ENCODE measurements around the gene PRR5L. TPM values are rescaled to one million over a fixed set of nuclear protein-coding genes. Genes with fewer than 3 reads are reported as not detected.

Gene PRR5L
- total RNA-seq, 4 donors from 2014 or later = 2.2 to 10.9 (median 3.5) TPM

DNA sequence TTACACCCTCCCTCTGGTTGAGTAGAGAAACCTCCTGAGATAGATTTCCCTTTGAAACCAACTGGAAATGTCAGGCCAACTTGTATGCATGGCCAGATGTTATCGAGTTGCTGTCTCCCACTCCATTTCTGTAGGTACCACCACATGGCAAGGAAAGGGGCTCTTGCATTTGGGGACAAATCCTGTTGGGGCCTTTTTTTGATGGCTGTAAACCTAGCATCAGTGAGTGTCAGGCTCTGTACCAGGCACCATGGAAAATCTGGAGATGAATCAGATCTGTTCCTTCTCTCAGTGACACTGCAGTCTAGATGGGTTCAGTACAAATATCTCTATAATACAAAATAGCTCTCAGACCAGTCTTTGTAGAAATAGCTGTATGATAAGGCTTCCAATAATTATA lies 155.6 kb downstream of the PRR5L start:
- DNase-seq (ENCODE audit: low spot score in 2 of 2) = no peak
- H3K4me1 ChIP-seq = peaks cover 36% of the 10 kb centered on the region
- H3K4me3 ChIP-seq = no peak overlapping the region
- no peak for TF ChIP-seq POLR2A (IDR thresholded peaks at IDR 0.05)
- no peak for TF ChIP-seq POLR2AphosphoS5 (IDR thresholded peaks at IDR 0.05)
- TF ChIP-seq, protein P1, sequence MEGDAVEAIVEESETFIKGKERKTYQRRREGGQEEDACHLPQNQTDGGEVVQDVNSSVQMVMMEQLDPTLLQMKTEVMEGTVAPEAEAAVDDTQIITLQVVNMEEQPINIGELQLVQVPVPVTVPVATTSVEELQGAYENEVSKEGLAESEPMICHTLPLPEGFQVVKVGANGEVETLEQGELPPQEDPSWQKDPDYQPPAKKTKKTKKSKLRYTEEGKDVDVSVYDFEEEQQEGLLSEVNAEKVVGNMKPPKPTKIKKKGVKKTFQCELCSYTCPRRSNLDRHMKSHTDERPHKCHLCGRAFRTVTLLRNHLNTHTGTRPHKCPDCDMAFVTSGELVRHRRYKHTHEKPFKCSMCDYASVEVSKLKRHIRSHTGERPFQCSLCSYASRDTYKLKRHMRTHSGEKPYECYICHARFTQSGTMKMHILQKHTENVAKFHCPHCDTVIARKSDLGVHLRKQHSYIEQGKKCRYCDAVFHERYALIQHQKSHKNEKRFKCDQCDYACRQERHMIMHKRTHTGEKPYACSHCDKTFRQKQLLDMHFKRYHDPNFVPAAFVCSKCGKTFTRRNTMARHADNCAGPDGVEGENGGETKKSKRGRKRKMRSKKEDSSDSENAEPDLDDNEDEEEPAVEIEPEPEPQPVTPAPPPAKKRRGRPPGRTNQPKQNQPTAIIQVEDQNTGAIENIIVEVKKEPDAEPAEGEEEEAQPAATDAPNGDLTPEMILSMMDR (IDR thresholded peaks at IDR 0.05) = no peak
- no peak for TF ChIP-seq EP300 (IDR thresholded peaks at IDR 0.05)
- no peak overlapping the region for H3K27ac ChIP-seq
- H3K9me3 ChIP-seq = no peaks in the 10 kb centered on the region
- no peaks in the 10 kb centered on the region for H3K27me3 ChIP-seq
- WGBS = 100% methylated on average over 1 of the region's 1 CpG
- H3K36me3 ChIP-seq = peaks cover 3% of the 10 kb centered on the region

DNA sequence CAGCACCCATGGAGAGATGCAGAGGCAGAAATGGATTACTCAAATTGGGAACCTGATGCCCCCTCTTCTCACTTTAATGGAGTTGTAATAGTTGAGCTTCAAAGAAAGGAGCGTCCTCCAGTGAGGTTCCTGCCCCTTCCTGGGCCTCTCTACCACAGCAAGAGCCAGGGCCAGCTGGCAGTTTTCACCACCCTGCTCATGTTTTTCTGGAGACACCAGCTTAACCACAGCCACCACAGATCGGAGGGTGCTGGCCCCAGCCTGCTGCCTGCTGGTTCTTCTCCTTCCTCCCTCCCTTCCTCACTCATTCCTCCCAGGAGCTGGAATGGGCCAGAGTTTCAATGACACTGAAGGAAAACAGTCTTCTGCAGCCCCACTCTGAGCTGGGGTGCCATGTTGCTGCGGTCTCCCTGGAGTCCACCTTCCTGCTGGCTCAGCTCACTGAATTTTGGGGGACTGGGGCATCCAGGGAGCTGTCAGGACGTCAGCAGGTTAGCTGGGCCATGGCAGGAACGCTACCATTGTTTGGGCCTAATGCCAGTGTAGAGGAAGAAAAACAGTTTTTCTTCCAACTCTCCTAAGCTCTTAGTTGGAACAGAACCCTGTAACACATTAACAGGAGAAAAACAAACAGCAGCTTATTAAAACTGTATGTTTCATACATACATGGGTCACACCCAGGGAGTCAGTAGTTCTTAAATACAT lies 156.3 kb downstream of the PRR5L start:
- no peaks in the 10 kb centered on the region for H3K9me3 ChIP-seq
- 61% methylated on average over 5 of the region's 5 CpGs for WGBS
- no peak overlapping the region for H3K27ac ChIP-seq
- no peaks in the 10 kb centered on the region for H3K27me3 ChIP-seq
- H3K4me3 ChIP-seq = no peak overlapping the region
- DNase-seq (ENCODE audit: low spot score in 2 of 2) = no peak
- peaks cover 3% of the 10 kb centered on the region for H3K36me3 ChIP-seq
- peaks cover 41% of the 10 kb centered on the region for H3K4me1 ChIP-seq
- TF ChIP-seq POLR2A (IDR thresholded peaks at IDR 0.05) = no peak
- TF ChIP-seq, protein P1 (IDR thresholded peaks at IDR 0.05) = no peak
- TF ChIP-seq POLR2AphosphoS5 (IDR thresholded peaks at IDR 0.05) = no peak
- no peak for TF ChIP-seq EP300 (IDR thresholded peaks at IDR 0.05)

DNA sequence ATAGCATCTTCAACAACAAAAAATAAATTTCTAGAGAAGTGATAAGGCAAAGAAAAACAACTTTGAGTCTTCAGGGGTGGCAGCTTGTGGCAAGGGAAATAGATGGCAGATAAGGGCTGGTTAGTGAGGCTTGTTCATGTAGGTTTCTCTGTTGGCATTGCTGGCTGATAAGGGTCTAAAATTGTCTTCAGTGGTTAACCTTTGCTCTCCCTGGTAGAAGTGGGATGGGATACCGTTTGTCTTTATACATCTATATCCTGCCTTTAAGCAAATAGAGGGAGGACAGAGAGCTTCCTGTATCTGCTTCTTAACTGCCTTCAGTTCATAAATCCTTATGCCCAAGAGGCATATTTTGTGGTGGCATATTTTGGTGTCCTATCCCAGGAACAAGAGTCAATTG lies 156.9 kb downstream of the PRR5L start:
- TF ChIP-seq EP300 (IDR thresholded peaks at IDR 0.05) = no peak
- TF ChIP-seq, protein P1 (IDR thresholded peaks at IDR 0.05) = no peak
- TF ChIP-seq POLR2A (IDR thresholded peaks at IDR 0.05) = no peak
- no peak for TF ChIP-seq POLR2AphosphoS5 (IDR thresholded peaks at IDR 0.05)
- no peaks in the 10 kb centered on the region for H3K27me3 ChIP-seq
- H3K4me3 ChIP-seq = no peak overlapping the region
- H3K36me3 ChIP-seq = peaks cover 3% of the 10 kb centered on the region
- peaks cover 41% of the 10 kb centered on the region for H3K4me1 ChIP-seq
- H3K9me3 ChIP-seq = no peaks in the 10 kb centered on the region
- DNase-seq (ENCODE audit: low spot score in 2 of 2) = no peak
- no peak overlapping the region for H3K27ac ChIP-seq
- WGBS = 60% methylated on average over 1 of the region's 1 CpG

DNA sequence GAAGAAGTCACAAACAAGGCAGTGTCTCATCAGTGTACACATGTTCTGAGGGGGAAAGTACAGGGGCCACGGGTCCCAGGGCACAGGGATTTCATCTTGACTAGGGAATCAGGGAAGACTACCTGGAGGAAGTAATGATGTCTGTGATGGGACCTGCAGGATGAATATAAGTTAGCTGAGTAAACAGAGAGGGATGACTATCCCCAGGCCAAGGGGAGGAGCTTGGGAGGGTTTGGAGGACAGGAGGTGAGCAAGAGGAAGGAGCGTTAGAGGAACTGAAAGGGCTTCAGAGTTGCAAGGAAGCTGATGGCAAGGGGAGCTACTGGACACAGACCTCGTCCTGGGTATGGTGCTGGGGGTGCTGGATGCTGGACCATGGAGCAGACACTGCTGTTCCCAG lies 157.6 kb downstream of the PRR5L start:
- WGBS = 85% methylated on average over 3 of the region's 3 CpGs
- TF ChIP-seq POLR2A (IDR thresholded peaks at IDR 0.05) = no peak
- TF ChIP-seq, protein P1 (IDR thresholded peaks at IDR 0.05) = no peak
- H3K27ac ChIP-seq = no peak overlapping the region
- no peak overlapping the region for H3K4me3 ChIP-seq
- DNase-seq (ENCODE audit: low spot score in 2 of 2) = no peak
- H3K4me1 ChIP-seq = peaks cover 41% of the 10 kb centered on the region
- peaks cover 3% of the 10 kb centered on the region for H3K36me3 ChIP-seq
- H3K9me3 ChIP-seq = no peaks in the 10 kb centered on the region
- H3K27me3 ChIP-seq = no peaks in the 10 kb centered on the region

DNA sequence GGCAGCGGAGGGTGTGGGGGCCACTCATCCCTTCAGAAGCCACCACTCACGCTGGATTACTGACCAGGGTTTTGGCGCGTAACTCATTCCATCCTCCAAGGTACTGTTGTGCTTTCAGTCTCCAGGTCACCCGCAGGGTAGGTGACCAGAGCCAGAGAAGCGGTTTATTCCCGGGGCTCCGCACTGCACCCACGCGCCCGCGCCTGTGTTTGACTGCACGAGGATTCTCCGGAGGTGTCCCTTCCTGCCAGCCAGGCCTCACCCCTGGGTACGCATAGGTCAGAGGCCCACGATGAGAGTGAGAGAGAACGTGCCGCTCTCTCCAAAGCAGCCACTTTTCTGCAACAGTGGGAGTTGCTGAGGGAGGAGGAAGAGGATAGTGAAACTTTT lies 158.5 kb downstream of the PRR5L start:
- Histone ChIP-seq H3K4me1 (peaks cover 41% of the 10 kb centered on the region), H3K4me3 (no peak overlapping the region), H3K27ac (no peak overlapping the region), H3K9me3 (no peaks in the 10 kb centered on the region), H3K27me3 (no peaks in the 10 kb centered on the region), H3K36me3 (peaks cover 3% of the 10 kb centered on the region)
- DNase-seq (ENCODE audit: low spot score in 2 of 2) = no peak
- TF ChIP-seq EP300 (IDR thresholded peaks at IDR 0.05) = no peak
- TF ChIP-seq POLR2A (IDR thresholded peaks at IDR 0.05) = no peak
- TF ChIP-seq POLR2AphosphoS5 (IDR thresholded peaks at IDR 0.05) = no peak
- TF ChIP-seq, protein P1 (IDR thresholded peaks at IDR 0.05) = no peak
- WGBS = 94% methylated on average over 18 of the region's 18 CpGs
